GM18951 (cell line): ENCODE results near the gene MRPL54.

Experiments used
- POLR2A ChIP-seq: IDR thresholded peaks from 4 replicates; pipeline ENCODE4 v1.6.1; 2011; ENCODE audit warnings: mild to moderate bottlenecking; ENCODE audit not compliant: insufficient read length, insufficient read depth; ENCODE audit errors: extremely low read depth
- in situ Hi-C: fragments of 300-500 bp; cut with MboI; formaldehyde crosslinking; loops from one replicate; pipeline ENCODE4 v1.12.0; 2022; ENCODE audit warnings: low sequenced_read_pairs, mixed read lengths, inconsistent platforms; ENCODE audit not compliant: unreplicated experiment

Gene MRPL54

GRCh38 chr19:3733549-3734309, 28.8 kb upstream of the MRPL54 start:
- in situ Hi-C loops = no loop called here
- TF ChIP-seq POLR2A = no peak

- in situ Hi-C loops = no loop called here
- no peak for TF ChIP-seq POLR2A
These were observed 28.2 kb upstream of the MRPL54 start for GRCh38 chr19:3734310-3734600.

DNA sequence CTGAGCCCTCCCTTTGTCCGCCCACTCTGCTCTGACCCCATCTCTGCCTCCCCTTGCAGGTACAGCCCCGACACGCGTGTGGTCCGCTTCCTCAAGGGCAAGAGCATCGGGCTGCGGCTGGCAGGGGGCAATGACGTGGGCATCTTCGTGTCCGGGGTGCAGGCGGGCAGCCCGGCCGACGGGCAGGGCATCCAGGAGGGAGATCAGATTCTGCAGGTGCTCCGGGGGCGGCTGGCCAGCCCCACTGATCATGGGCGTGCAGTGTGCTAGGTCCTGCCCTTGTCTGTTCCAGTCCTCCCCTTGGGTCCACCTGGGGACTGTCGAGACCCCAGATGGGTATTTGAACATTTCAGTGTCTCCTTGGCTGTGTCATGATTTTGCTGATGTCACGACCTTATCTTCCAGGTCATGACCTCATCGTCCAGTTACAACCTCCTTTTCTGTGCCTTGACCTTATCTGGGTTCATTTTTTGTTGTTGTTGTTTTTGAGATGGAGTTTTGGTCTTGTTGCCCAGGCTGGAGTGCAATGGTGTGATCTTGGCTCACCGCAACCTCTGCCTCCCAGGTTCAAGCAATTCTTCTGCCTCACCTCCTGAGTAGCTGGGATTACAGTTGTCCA, 26.3 kb upstream of the MRPL54 start:
- in situ Hi-C loops = no loop called here
- no peak for TF ChIP-seq POLR2A

DNA sequence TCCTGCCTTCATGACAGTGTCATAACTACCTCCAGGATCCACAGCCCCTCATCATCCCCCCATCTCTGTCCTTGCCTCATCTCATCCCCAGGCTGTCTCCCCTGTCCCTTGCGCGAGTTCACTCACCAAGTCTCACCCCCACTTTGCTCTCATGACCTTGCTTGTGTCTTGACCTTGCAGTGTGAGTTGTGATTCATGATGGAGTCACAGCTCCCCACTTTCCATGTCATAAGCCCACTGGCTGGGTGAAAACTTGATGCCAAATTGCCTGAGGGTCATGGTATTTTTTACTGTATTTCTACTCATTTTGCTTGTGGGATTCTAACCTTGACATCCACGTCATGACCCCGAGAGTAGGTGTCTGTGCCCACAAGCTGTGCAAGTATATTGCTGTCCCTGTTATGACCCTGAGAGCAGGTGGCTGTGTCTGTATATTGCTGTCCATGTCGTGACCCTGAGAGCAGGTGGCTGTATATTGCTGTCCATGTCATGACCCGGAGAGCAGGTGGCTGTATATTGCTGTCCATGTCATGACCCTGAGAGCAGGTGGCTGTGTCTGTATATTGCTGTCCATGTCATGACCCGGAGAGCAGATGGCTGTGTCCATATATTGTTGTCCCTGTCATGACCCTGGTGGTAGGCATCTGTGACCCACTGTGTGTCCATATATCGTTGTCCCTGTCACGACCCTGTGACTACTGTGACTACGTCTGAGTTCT, 24.8 kb upstream of the MRPL54 start:
- no peak for TF ChIP-seq POLR2A
- in situ Hi-C loops = no loop called here

DNA sequence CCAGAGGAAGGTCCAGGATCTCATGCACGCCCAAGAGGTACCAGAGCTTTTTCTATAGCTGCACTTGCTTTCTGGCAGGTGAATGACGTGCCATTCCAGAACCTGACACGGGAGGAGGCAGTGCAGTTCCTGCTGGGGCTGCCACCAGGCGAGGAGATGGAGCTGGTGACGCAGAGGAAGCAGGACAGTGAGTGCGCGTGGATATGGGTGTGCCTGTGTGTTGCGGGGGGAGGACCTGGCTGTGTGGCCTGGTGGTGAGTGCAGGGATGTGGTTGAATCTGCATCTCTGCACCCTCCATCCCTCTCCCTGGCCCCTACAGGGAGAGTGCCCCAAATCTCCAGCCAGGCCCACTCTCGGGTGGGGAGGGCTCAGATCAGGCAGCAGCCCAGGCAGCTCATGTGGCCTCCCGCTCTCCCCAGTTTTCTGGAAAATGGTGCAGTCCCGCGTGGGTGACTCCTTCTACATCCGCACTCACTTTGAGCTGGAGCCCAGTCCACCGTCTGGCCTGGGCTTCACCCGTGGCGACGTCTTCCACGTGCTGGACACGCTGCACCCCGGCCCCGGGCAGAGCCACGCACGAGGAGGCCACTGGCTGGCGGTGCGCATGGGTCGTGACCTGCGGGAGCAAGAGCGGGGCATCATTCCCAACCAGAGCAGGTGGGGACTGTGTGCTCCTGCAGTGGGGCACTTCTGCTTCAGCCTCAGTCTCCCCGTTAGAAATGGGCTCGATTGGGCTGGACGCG, 23.8 kb upstream of the MRPL54 start:
- TF ChIP-seq POLR2A = no peak
- in situ Hi-C loops = no loop called here

DNA sequence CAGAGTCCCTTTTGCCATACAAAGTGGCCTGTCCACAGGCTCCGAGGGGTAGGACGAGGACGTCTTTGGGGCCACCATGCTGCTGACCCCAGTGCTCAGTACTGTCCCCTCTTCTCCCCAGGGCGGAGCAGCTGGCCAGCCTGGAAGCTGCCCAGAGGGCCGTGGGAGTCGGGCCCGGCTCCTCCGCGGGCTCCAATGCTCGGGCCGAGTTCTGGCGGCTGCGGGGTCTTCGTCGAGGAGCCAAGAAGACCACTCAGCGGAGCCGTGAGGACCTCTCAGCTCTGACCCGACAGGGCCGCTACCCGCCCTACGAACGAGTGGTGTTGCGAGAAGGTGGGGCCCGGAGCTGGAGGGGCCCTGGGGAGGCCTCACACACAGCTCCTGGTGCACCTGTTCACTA, 22.1 kb upstream of the MRPL54 start:
- in situ Hi-C loops = no loop called here
- no peak for TF ChIP-seq POLR2A

GRCh38 chr19:3743486-3743885, 19.0 kb upstream of the MRPL54 start:
- TF ChIP-seq POLR2A = no peak
- in situ Hi-C loops = no loop called here

DNA sequence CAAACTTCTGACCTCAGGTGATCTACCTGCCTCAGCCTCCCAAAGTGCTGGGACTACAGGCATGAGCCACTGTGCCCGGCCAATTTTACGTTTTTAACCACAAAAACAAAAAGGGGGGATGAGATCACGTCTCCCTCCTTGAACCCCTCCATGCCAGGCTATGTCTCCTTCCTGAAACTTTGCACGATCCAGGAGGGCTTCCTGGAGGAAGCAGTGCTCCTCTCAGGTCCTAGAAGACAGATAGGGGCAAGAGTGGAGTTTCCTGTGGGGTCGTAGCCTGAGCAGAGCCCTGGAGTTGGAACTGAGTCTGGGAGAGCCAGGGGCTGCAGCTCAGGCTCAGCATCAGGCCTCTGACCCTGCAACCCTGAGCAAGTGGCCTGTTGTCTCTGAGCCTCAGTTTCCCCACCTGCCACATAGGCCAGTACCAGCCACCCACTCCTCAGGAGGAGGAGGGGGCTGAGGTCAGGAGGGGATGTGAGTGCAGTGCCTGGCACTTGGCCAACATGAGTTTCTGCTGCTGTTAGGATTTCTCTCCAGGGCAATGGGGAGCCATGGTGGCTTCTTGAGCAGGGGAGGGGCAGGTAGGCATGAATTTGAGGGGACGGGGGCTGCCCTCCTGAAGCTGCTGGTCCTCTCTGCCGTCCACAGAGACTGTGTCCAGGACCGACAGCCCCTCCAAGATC, 17.0 kb upstream of the MRPL54 start:
- TF ChIP-seq POLR2A = no peak
- in situ Hi-C loops = no loop called here

DNA sequence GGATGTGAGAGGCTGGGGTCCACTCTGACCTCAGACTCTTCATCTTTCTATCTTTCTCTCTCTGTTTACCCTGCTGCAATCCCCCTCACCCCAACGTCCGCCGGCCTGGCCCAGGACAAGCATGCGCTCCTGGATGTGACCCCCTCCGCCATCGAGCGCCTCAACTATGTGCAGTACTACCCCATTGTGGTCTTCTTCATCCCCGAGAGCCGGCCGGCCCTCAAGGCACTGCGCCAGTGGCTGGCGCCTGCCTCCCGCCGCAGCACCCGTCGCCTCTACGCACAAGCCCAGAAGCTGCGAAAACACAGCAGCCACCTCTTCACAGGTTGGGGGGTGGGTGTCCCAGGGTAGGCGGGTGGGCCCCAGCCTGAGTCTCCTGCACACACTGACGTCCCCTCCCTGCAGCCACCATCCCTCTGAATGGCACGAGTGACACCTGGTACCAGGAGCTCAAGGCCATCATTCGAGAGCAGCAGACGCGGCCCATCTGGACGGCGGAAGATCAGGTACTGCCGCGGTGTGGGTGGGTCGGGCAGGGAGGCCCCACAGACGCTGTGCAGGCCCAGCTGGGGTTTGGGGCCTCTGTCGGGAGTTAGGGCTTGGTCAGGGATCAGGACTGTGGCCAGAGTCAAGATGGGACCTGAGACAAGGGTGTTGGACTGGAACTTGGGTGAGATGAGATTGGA, 16.0 kb upstream of the MRPL54 start:
- TF ChIP-seq POLR2A = no peak
- in situ Hi-C loops = no loop called here

GRCh38 chr19:3748965-3749364, 13.5 kb upstream of the MRPL54 start:
- in situ Hi-C loops = no loop called here
- TF ChIP-seq POLR2A = no peak

GRCh38 chr19:3750211-3750610, 12.3 kb upstream of the MRPL54 start:
- in situ Hi-C loops = no loop called here
- TF ChIP-seq POLR2A = no peak

DNA sequence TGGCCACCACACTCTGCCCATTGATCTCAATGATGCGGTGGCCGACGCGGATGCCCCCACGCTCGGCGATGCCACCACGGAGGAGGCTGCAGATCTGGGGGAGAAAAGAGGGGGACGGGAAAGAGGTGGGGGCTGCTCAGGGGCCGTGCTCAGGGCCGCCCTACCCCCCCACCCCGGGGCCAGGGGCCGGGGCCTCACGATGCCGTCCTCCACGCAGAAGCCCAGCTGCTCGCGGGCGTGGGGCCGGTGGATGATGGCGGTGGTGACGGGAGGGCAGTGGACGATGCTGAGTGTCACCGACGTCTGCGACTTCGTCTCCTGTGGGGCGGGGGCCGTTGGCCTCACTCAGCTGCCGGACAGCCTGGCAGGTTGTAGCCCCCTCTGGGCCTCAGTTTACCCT, 11.2 kb upstream of the MRPL54 start:
- no peak for TF ChIP-seq POLR2A
- in situ Hi-C loops = no loop called here
